Adrenal gland (tissue), 12 donors: ENCODE data around the gene KLF11. TPM values are rescaled to one million over a fixed set of nuclear protein-coding genes. Genes with fewer than 3 reads are reported as not detected.
A peak's percentile ranks its signal among the peaks of the same experiment; 100 is the strongest.

Source experiments
- DNase-seq, 7 donors: peaks; one replicate each; pipeline ENCODE4 v3.0.0-alpha.2; 2019 to 2020
- H3K27ac ChIP-seq, 5 donors: fragments of 200-600 bp; sonication (generic) in 4 of 5; 1 replicate in 3 of 5; 2 replicates in 2 of 5; pipeline versions ENCODE4 v1.5.1 to v1.8.0; 2016 to 2020; ENCODE audit warnings: mild to moderate bottlenecking in 1 of 5
- H3K27me3 ChIP-seq: fragments of 200-600 bp; 2 replicates; pipeline ENCODE4 v1.8.0; 2021
- H3K36me3 ChIP-seq, 2 donors: fragments of 200-600 bp; replicated peaks in 1 of 2; 1 replicate in 1 of 2; 2 replicates in 1 of 2; pipeline versions ENCODE4 v1.5.1 to v1.8.0; 2018 to 2022
- H3K4me1 ChIP-seq, 2 donors: fragments of 200-600 bp; replicated peaks in 1 of 2; 1 replicate in 1 of 2; 2 replicates in 1 of 2; pipeline versions ENCODE4 v1.5.1 to v1.8.0; 2018 to 2021
- H3K4me3 ChIP-seq, 4 donors: fragments of 200-600 bp; sonication (generic) in 3 of 4; one replicate each; pipeline ENCODE4 v1.5.1; 2016 to 2018
- H3K9me3 ChIP-seq, 3 donors: fragments of 200-600 bp; sonication (generic) in 1 of 3; replicated peaks in 1 of 3; 1 replicate in 2 of 3; 2 replicates in 1 of 3; pipeline versions ENCODE4 v1.5.1 to v1.8.0; 2016 to 2021
- POLR2A ChIP-seq, 2 donors: fragments of 450-650 bp; IDR thresholded peaks; one replicate each; pipeline ENCODE4 v1.6.1; 2017; ENCODE audit warnings: antibody characterized with exemption in 2 of 2, mild to moderate bottlenecking in 2 of 2, moderate library complexity in 1 of 2
- WGBS, 4 donors: extraction: QIAGEN DNeasy Blood & Tissue Kit in 2 of 4; methylation state at CpG; one replicate each; pipeline versions ENCODE4 v1.1.5 to v1.1.7; 2013 to 2017; 5-methylcytosine and 5-hydroxymethylcytosine counted together
- intact Hi-C, 2 donors: fragments of 100-400 bp; cut with DNase I; formaldehyde crosslinking; loops; one replicate each; pipeline versions ENCODE4 v1.14.1 to v1.15.0; 2022 to 2023
- polyA plus RNA-seq, 3 donors: library from polyadenylated mRNA; stranded (reverse); fragments of 200-250 nt in 2 of 3; fragments of 350-450 nt in 1 of 3; fragmentation: Illumina TruSeq in 1 of 3; extraction: RNeasy Lipid Tissue Mini Kit (QIAGEN cat#74804) in 1 of 3; gene quantifications; one replicate each; pipeline ENCODE4 v1.2.3, GENCODE V29; 2013 to 2014
- total RNA-seq, 9 donors: library from RNA; depleted of rRNA in 4 of 9; stranded (reverse); fragments of >200 nt in 4 of 9; fragments of 120-200 nt in 1 of 9; fragmentation: NEBNext Ultra II Directional in 1 of 9; extraction: Animal tissue kit (Norgen Biotek cat#: 25700) in 1 of 9; gene quantifications; one replicate each; pipeline versions ENCODE4 v1.1.0 to v1.2.4, GENCODE V29; 2013 to 2023
- TF ChIP-seq, protein P1 (sequence below), 6 experiments: fragments of 450-650 bp in 4 of 6; fragments of 200-600 bp in 2 of 6; sonication (generic) in 1 of 6; IDR thresholded peaks; 1 replicate in 5 of 6; 2 replicates in 1 of 6; pipeline versions ENCODE4 v1.5.1 to v1.8.0; 2016 to 2021; ENCODE audit warnings: antibody characterized with exemption in 6 of 6, mild to moderate bottlenecking in 2 of 6, moderate library complexity in 1 of 6
- donor health status: healthy with polysubstance abuse.
- donor health status: Bipolar disorder and iron deficiency.
- donor health status: DM: yes; HTN: yes; CAD: no.
- donor health status: DM: no; HTN: no; CAD: no.
- donor health status: DM: no; HTN: no; CAD: no.
- donor health status: DM: yes; HTN: yes; CAD: no.

The KLF11 gene
- total and polyA plus RNA-seq, 12 donors: 6.8 to 75.7 (median 26.1) TPM

DNA sequence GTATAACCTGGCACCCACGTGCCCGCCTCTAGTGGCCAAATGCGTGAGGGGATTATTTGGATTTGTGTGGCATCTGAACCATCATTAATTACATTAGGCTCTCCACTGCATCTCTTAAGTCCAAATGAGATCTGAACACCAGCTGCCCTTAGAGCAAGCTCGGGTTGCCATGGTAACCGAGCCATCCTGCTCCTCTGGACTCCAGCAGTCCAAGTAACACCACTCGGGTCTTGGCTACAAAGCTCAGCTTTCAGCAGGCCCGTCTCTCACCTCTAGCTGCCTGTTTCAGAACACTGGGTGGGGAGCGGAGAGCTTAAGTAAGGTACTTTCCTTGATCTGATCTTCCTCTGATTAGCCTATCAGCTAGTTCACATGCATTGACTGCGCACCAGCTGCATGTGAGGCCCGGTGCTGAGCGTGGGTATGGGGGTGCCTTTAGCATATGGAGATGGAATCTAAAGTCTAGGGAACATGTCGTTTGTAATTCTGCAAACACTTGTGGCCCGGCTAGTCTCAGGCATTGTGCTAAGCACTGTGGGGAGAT, 51.0 kb downstream of the KLF11 start:
- intact Hi-C loops: no loop called here
- Histone ChIP-seq H3K36me3 (no peaks in the 10 kb centered on the region), H3K9me3 (no peaks in the 10 kb centered on the region), H3K4me3 (no peak overlapping the region), H3K27ac (no peak overlapping the region), H3K4me1 (no peaks in the 10 kb centered on the region), H3K27me3 (peaks cover 17% of the 10 kb centered on the region)
- peak in 1 of 7 donors; percentile 72 for DNase-seq
- WGBS, 4 donors: 82 to 87% (median 83%) methylated on average over 12 to 13 of the region's 13 CpGs
- TF ChIP-seq, protein P1, sequence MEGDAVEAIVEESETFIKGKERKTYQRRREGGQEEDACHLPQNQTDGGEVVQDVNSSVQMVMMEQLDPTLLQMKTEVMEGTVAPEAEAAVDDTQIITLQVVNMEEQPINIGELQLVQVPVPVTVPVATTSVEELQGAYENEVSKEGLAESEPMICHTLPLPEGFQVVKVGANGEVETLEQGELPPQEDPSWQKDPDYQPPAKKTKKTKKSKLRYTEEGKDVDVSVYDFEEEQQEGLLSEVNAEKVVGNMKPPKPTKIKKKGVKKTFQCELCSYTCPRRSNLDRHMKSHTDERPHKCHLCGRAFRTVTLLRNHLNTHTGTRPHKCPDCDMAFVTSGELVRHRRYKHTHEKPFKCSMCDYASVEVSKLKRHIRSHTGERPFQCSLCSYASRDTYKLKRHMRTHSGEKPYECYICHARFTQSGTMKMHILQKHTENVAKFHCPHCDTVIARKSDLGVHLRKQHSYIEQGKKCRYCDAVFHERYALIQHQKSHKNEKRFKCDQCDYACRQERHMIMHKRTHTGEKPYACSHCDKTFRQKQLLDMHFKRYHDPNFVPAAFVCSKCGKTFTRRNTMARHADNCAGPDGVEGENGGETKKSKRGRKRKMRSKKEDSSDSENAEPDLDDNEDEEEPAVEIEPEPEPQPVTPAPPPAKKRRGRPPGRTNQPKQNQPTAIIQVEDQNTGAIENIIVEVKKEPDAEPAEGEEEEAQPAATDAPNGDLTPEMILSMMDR (IDR thresholded peaks at IDR 0.05): no peak
- TF ChIP-seq POLR2A (IDR thresholded peaks at IDR 0.05): no peak

DNA sequence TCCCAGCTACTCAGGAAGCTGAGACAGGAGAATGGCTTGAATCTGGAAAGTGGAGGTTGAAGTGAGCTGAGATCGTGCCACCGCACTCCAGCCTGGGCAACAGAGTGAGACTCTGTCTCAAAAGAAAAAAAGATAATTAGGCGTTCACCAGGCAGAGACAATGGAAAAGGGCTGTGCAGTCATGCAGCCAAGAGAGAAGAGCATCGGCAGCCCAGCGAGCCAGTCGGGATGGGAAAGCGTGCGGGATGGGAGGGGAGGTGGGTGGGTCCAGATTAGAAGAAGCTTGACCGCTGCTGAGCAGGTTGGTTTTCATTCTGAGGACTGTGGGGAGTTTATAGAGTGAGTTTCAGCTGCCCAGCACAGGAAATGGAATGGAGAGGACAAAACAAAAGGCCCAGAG, 51.8 kb downstream of the KLF11 start:
- 78 to 89% (median 87%) methylated on average over 9 of the region's 9 CpGs for WGBS, 4 donors
- H3K36me3 ChIP-seq: no peaks in the 10 kb centered on the region
- peaks cover 17% of the 10 kb centered on the region for H3K27me3 ChIP-seq
- no peaks in the 10 kb centered on the region for H3K4me1 ChIP-seq
- no peak for DNase-seq
- no peaks in the 10 kb centered on the region for H3K9me3 ChIP-seq
- H3K27ac ChIP-seq: no peak overlapping the region
- H3K4me3 ChIP-seq: no peak overlapping the region
- TF ChIP-seq, protein P1 (IDR thresholded peaks at IDR 0.05): no peak
- TF ChIP-seq POLR2A (IDR thresholded peaks at IDR 0.05): no peak
- intact Hi-C loops: loop anchor here in 1 of 2 donors (5.0 kb wide), 1 partner anchor 283 kb away; no protein-coding TSS in a partner anchor

- peaks cover 8% of the 10 kb centered on the region for H3K27me3 ChIP-seq
- intact Hi-C loops: loop anchor here in 1 of 2 donors (5.0 kb wide), 1 partner anchor 284 kb away; no protein-coding TSS in a partner anchor
- no peaks in the 10 kb centered on the region for H3K36me3 ChIP-seq
- H3K4me3 ChIP-seq: no peak overlapping the region
- 93 to 98% (median 96%) methylated on average over 6 to 10 of the region's 10 CpGs for WGBS, 4 donors
- H3K27ac ChIP-seq: no peak overlapping the region
- TF ChIP-seq, protein P1 (IDR thresholded peaks at IDR 0.05): no peak
- TF ChIP-seq POLR2A (IDR thresholded peaks at IDR 0.05): no peak
- no peaks in the 10 kb centered on the region for H3K4me1 ChIP-seq
- no peaks in the 10 kb centered on the region for H3K9me3 ChIP-seq
- no peak for DNase-seq
Observed at GRCh38 chr2:10096641-10097040, 53.3 kb downstream of the KLF11 start.

DNA sequence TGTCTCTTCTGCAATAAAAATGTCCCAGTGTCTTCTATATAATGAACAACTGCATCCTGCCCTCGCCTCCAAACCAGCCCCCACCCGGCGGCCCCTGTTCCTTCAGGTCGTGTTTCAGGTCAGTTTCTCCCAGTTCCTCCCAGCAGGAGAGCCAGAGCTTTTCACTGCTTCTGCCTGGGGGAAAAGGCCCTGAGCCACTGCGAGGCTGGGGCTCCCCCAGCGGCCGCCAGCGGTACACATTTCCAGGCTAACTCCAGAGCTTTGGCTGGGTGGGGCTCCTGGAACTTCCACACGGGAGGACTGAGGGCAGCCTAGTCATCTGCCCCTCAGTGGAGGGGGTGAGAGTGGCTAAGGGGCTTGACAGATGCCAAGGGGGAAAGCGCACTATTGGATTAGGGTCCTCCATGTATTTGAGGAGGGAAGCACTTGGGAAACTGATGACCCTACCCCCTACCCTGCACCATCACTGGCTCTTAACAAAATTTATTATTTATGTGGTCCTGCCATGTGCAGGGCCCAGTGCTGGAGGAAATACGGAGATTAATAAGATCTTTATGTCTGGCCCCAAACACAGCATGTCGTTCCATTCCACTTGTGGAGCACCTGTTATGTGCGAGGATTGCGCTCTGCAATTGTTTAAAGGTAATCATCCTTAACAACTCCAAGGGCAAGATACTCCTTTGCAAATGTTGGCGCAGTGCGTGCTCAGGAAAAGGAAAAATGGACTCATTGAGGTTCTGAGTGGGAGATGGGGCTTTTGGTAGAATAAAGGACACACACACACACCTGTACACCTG, 54.2 kb downstream of the KLF11 start:
- Histone ChIP-seq H3K36me3 (no peaks in the 10 kb centered on the region), H3K4me1 (no peaks in the 10 kb centered on the region), H3K9me3 (no peaks in the 10 kb centered on the region), H3K27ac (no peak overlapping the region), H3K4me3 (no peak overlapping the region), H3K27me3 (peaks cover 6% of the 10 kb centered on the region)
- TF ChIP-seq, protein P1 (IDR thresholded peaks at IDR 0.05): peak; percentile 84 to 94 (median 88)
- no peak for TF ChIP-seq POLR2A (IDR thresholded peaks at IDR 0.05)
- DNase-seq: peak; percentile 52 to 80 (median 72)
- WGBS, 4 donors: 31 to 35% (median 34%) methylated on average over 16 of the region's 16 CpGs
- intact Hi-C loops: loop anchor here in 1 of 2 donors (5.0 kb wide), 1 partner anchor 285 kb away; no protein-coding TSS in a partner anchor
